GM21576 (cell line): ENCODE measurements around the gene RIC8A.

ENCODE experiments used
- ATAC-seq: cut with Tn5 transposase; IDR thresholded peaks from one replicate; pipeline ENCODE4 v1.9.1; 2021; ENCODE audit warnings: mild to moderate bottlenecking, moderate library complexity; ENCODE audit not compliant: unreplicated experiment

The RIC8A gene

DNA sequence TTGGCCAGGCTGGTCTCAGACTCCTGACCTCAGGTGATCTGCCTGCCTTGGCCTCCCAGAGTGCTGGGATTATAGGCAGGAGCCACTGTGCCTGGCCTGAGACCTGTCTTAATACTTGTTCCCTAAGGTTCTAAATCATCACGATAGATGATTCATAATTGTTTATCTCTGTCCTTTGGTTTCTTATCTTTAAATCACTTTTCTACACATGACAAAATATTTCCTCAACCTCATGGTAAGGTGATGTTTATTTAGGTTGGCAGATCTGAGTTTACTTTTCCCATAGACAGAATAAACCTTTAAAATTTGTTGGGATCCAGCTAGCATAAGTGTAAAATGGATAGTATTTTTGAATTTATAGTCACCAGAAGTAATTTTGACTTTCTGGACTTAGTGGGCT, 32.8 kb downstream of the RIC8A start:
- no peak for ATAC-seq

DNA sequence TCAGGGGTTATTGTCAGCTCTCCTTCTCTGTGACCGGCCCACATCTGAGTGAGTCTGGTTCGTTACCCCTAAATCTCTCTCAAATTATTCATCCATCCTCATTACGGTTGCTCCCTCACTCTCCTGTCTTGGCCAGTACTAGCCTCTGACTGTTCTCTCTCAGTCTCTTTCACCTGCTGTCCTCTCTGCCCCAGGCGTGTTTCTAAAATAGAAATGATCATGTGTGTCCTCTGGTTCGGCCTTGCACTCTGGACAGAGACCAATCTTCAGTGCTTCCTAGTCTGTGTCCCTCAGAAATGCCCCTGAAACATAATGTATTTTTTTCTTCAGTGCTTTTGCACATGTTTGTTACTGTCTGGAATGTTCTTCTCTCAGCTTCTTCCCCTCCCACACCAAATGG, 34.1 kb downstream of the RIC8A start:
- ATAC-seq = no peak

DNA sequence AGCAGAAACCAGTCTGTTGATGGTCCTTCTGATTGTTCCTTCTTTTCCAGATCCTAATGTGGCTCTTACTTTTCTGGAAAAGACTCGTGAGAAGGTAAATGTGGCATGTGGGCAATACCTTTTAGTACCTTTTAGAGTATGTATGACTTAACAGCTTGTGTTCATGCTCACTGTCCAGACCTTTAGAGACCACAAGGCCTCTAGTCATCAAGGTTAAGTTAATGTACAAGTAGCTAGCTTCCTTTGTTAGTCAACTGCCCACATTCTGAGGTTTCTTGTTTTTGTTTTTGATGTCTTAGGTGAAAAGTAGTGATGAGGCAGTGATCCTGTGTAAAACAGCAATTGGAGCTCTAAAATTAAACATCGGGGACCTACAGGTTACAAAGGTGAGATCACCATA, 36.9 kb downstream of the RIC8A start:
- no peak for ATAC-seq

- ATAC-seq = no peak
Measured at GRCh38 chr11:249062-249461, 41.6 kb downstream of the RIC8A start.

GRCh38 chr11:250274-250673, 42.8 kb downstream of the RIC8A start:
- ATAC-seq = no peak

GRCh38 chr11:250740-251299, 43.3 kb downstream of the RIC8A start:
- no peak for ATAC-seq

DNA sequence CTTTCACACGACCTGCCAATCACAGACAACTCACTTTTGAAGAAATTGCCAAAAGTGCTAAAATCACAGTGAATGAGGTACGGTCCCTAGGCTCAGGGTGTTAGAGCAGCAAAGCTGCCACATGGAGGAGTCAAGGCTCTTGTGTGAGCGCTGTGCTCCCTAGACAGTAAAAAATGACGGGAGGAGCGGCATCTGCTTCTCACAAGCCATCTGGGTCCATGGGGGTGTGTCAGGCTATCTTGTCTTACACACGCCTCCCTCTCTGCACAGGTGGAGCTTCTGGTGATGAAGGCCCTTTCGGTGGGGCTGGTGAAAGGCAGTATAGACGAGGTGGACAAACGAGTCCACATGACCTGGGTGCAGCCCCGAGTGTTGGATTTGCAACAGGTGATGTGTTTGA, 44.0 kb downstream of the RIC8A start:
- no peak for ATAC-seq

- no peak for ATAC-seq
Measured at GRCh38 chr11:252666-253065, 45.2 kb downstream of the RIC8A start.

GRCh38 chr11:253160-253885, 45.8 kb downstream of the RIC8A start:
- no peak for ATAC-seq

GRCh38 chr11:253886-254270, 46.4 kb downstream of the RIC8A start:
- ATAC-seq = no peak

DNA sequence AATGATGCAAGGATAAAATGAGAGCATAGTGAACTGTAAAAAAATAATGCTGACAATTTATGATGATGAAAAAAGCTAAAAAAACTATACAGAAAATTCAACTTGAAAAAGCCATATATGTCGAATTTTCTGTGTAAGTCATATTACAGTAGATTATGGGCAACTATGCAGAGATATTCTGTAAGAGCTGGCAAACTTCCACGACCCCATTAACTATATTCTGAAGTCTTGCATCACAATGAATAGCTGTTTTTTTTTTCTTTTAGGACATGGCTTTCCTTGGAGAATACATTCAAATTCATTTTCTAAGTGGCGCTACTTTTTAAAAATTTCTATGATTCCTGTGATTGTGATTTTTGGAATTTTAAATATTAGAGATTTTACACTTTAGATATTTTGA, 47.7 kb downstream of the RIC8A start:
- no peak for ATAC-seq

DNA sequence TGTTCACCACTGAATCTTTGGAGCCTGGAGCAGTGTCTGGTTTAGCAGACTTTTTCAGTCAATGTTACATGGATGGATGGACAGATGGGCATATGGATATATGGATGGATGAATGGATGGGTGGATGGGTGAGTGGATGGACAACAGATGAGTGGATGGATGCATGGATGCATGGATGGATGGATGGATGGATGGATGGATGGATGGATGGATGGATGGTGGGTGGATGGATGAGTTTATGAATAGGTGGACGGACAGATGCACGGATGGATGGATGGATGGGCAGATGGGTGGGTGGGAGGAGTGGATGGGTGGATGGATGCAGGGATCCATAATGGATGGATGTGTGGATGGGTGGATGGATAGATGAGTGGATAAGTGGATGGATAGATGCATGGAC, 48.3 kb downstream of the RIC8A start:
- ATAC-seq = no peak

DNA sequence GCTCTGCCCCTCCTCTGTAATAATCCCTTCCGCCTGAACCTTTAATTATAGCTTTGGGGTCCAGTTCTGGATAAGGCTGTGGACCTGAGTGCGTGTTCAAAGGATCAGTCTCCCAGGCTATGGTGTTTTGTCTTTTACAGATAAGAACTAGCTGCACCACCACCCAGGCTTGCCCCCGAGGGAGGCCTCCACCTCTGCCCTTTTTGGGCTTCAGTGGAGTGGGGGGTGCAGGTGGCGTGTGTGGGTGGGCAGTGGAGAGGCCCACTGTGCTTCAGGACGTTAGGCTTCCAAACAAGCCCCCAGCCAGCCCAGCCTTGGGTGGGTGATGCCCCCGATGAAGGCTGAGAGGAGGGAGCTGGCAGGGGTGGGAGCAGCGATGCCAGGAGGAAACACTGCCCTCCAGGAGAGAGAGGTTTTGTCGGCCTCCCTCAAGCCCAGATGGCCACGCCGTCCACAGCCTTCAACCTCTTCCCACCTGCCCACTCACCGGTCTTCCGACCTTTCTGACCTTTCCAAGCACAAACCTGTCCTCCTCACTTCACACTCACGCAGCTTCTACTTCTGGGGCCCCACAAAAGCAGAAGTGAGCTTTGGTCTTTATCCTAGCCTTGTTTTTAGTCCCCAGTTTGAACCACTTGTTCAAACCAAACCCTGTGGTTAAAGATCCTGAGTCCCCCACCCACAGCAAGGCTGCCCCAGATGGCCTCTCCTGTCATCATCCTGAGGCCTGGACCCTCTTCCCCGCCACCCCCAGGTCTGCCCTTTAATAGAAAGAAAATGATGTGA, 49.6 kb downstream of the RIC8A start:
- no peak for ATAC-seq

- no peak for ATAC-seq
Measured at GRCh38 chr11:257766-258493, 50.4 kb downstream of the RIC8A start.

GRCh38 chr11:259413-259812, 51.9 kb downstream of the RIC8A start:
- ATAC-seq = no peak

GRCh38 chr11:261624-262023, 54.1 kb downstream of the RIC8A start:
- no peak for ATAC-seq
